GM18508 (cell line): ENCODE results near the gene LRMDA.
"Not testable (repeated sequence)": the region's sequence is repeated elsewhere in the genome, so short reads cannot be mapped to it uniquely, and the experiment has no call there.

Experiments
- ATAC-seq: cut with Tn5 transposase; IDR thresholded peaks from one replicate; pipeline ENCODE4 v1.9.1; 2021; ENCODE audit warnings: moderate number of reproducible peaks; ENCODE audit not compliant: insufficient read depth, unreplicated experiment

LRMDA gene

DNA sequence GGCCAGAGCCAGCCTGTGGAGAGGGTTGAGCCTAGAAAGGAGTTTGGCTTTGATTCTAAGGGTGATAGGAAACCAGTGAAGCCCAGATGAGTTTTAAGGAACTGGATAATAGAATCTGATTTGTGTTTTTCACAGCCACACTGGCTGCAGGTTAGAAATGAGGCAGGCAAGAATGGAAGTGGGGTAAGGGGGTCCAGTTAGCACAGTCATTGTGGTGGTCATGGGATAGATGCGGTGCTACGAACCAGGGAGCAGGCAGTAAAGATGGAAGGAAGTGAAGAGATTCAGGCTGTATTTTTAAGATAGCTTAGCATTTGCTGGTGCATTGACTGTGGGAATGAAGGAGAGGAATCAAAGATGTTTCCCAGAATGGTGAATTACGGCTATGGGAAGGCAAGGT lies 322.2 kb downstream of the LRMDA start:
- ATAC-seq: no peak

- no peak for ATAC-seq
These were observed 322.8 kb downstream of the LRMDA start for GRCh38 chr10:75754096-75754831.

- ATAC-seq: no peak
These were observed 324.1 kb downstream of the LRMDA start for GRCh38 chr10:75755528-75755927.

- ATAC-seq: no peak
These were observed 329.9 kb downstream of the LRMDA start for GRCh38 chr10:75761289-75761688.

DNA sequence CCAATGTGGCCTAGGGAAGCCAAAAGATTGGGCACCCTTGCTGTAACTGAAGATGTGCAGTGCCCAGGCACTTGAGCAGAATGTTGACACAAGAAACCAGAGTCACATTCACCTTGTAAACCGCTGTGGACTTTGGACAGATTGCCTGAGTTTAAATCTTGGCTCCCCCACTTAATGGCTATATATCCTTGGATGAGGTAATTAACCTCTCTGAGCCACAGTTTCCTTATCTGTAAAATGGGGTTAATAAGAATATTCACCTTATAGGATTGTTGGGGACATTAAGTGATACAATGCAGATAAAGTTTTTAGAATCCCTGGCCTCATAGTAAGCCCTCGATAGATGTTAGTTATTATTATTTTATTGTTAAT lies 331.0 kb downstream of the LRMDA start:
- ATAC-seq: no peak

DNA sequence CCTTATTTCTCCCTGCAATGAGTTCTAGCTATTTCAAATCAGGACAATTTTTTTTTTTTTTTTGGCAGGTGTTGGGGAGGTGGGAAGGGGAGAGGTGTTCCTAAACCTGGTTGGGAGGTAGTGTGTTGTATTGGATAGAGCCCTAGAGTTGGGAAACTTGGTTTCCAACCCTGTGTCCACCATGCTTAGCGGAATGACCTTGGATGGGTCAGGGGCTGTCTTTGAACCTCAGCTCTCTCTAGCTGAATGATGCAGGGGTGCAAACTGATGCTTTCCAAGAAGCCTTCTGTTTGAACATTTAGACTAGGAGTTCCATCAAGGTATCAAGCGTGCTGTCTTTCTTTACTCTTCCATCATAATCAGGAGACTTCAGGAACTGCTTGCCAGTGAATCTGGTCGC lies 332.2 kb downstream of the LRMDA start:
- no peak for ATAC-seq

DNA sequence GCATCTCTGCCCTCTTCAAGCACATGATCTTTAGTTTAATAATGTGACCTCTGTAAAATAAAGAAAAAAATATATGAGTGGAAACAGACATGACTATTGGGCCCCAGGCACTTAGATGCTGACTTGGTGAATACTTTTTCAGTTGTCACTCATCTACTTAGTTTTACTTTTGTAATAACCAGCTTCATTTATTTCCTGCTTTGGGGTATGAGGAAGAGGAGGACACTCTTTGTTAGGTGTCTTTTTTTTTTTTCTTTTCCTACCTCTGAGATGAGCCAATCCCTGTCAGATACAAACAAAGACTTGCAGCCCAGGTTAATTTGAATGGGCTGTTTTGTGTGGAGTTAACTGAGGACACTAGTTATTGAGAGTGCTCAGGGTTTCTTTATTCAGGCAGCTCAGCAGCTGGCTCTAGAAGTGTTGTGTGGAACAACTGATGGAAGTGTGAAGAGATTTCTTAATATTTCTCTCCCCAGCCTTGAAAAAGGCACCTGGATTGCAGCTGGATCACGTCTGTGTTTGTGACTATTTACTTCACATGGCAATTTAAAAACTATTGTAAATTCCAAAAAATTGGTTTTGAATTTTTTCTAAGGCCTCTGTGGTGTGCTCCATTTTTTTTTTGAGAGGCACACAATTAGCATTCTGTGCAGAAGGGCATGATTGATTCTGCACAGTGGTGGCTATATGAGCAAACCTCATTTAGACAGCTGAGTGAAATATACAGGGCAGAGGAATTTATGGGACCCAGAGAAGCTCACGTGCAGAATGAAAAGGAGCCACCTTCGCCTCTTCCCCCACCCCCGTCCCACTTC lies 333.8 kb downstream of the LRMDA start:
- ATAC-seq: no peak

DNA sequence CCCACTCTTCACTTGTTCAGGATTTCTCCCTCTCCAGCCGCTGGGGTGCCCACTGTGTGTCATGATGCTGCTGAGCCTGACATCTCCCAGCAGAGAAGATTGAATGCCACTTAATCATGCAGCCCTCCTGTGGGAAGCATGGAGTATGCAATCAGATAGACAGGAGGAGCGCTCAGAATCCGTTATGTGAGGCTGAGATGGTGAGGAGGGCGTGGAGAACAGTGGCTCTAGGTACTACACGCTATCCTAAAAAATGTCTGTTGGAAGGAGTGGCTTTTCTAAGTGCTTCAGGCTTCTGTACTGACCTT lies 334.3 kb downstream of the LRMDA start:
- ATAC-seq: no peak

- no peak for ATAC-seq
These were observed 334.7 kb downstream of the LRMDA start for GRCh38 chr10:75766106-75766505.

- not testable (repeated sequence) for ATAC-seq
These were observed 335.3 kb downstream of the LRMDA start for GRCh38 chr10:75766752-75767151.

DNA sequence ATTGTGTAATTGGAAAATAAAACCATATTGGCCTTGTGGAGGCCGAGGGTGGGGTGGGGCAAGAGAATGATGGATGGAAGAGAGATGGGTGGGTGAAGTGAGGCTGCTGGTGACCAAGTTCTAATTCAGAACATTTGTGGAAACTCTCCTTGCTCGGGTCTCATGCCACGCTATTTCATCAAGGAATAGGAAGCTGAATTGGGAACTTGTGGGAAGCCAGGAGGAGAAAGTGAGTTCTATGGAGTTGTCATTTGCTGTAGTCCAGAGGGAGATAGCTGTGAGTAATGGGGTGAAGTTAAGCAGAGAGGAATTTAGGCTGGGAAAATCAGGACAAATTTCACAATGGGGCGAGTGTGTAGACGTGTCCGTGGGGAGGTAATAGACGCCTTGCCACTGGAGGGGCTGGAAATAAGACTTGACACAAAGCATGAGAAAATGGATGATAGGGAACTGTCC lies 339.2 kb downstream of the LRMDA start:
- no peak for ATAC-seq

- no peak for ATAC-seq
These were observed 340.2 kb downstream of the LRMDA start for GRCh38 chr10:75771606-75772005.

- ATAC-seq: no peak
These were observed 340.9 kb downstream of the LRMDA start for GRCh38 chr10:75772153-75772887.

GRCh38 chr10:75773231-75773780 lies 341.9 kb downstream of the LRMDA start:
- ATAC-seq: no peak

GRCh38 chr10:75773813-75774782 lies 342.7 kb downstream of the LRMDA start:
- ATAC-seq: no peak

GRCh38 chr10:75774783-75775490 lies 343.5 kb downstream of the LRMDA start:
- ATAC-seq: no peak

GRCh38 chr10:75776738-75777504 lies 345.5 kb downstream of the LRMDA start:
- ATAC-seq: no peak

- no peak for ATAC-seq
These were observed 347.2 kb downstream of the LRMDA start for GRCh38 chr10:75778665-75779064.
